Smooth muscle cell (in vitro differentiated cells): ENCODE results near the gene RTEL1. TPM values are rescaled to one million over a fixed set of nuclear protein-coding genes. Genes with fewer than 3 reads are reported as not detected.

Experiments used
- DNase-seq: peaks from one replicate; lab custom pipeline; 2025; ENCODE audit not compliant: unreplicated experiment; lab: John Stamatoyannopoulos, UW
- H2AFZ ChIP-seq: fragments of 200-600 bp; sonication (generic); 2 replicates; pipeline ENCODE4 v1.6.0; 2016; ENCODE audit warnings: antibody characterized with exemption, low read depth, mild to moderate bottlenecking
- H3F3A ChIP-seq: fragments of 200-600 bp; sonication (generic); 2 replicates; pipeline ENCODE4 v1.6.0; 2017; ENCODE audit warnings: antibody characterized with exemption, low read depth
- H3K27ac ChIP-seq: fragments of 200-600 bp; sonication (generic); 2 replicates; pipeline ENCODE4 v1.5.1; 2016; ENCODE audit warnings: low read depth, mild to moderate bottlenecking
- H3K27me3 ChIP-seq: fragments of 200-600 bp; sonication (generic); 2 replicates; pipeline ENCODE4 v1.6.1; 2016; ENCODE audit warnings: low read depth, mild to moderate bottlenecking
- H3K36me3 ChIP-seq: fragments of 200-600 bp; sonication (generic); 2 replicates; pipeline ENCODE4 v1.5.1; 2016; ENCODE audit warnings: low read depth
- H3K4me1 ChIP-seq: fragments of 200-600 bp; sonication (generic); 2 replicates; pipeline ENCODE4 v1.5.1; 2016; ENCODE audit warnings: low read depth
- H3K4me2 ChIP-seq: fragments of 200-600 bp; sonication (generic); 2 replicates; pipeline ENCODE4 v1.6.0; 2016; ENCODE audit warnings: mild to moderate bottlenecking
- H3K4me3 ChIP-seq: fragments of 200-600 bp; sonication (generic); 2 replicates; pipeline ENCODE4 v1.5.1; 2016; ENCODE audit warnings: mild to moderate bottlenecking
- H3K79me2 ChIP-seq: fragments of 200-600 bp; sonication (generic); 2 replicates; pipeline ENCODE4 v1.6.0; 2016; ENCODE audit warnings: low read depth, mild to moderate bottlenecking
- H3K9ac ChIP-seq: fragments of 200-600 bp; sonication (generic); 2 replicates; pipeline ENCODE4 v1.6.0; 2016; ENCODE audit warnings: low read depth
- H3K9me3 ChIP-seq: fragments of 200-600 bp; sonication (generic); replicated peaks from 2 replicates; pipeline ENCODE4 v1.5.1; 2016; ENCODE audit warnings: low read depth
- H4K20me1 ChIP-seq: fragments of 200-600 bp; sonication (generic); 2 replicates; pipeline ENCODE4 v1.6.0; 2016; ENCODE audit warnings: low read depth
- WGBS: methylation state at CpG from one replicate; pipeline ENCODE4 v1.1.7; 2016; ENCODE audit warnings: low lambda C conversion rate; 5-methylcytosine and 5-hydroxymethylcytosine counted together
- polyA plus RNA-seq: library from polyadenylated mRNA; unstranded; fragments of >200 nt; fragmentation: Nextera tagmentation; extraction: Ambion mirVana; gene quantifications from 2 replicates; pipeline ENCODE4 v1.2.1, GENCODE V29; 2016
- total RNA-seq: library from RNA; depleted of rRNA; stranded (reverse); fragments of >200 nt; gene quantifications from 2 replicates; pipeline ENCODE4 v1.2.3, GENCODE V29; 2014
- TF ChIP-seq, protein P1 (sequence below): fragments of 200-600 bp; sonication (generic); IDR thresholded peaks from 2 replicates; pipeline ENCODE4 v1.5.1; 2017; ENCODE audit warnings: borderline replicate concordance, mild to moderate bottlenecking, antibody characterized with exemption; ENCODE audit not compliant: insufficient read depth, poor library complexity, severe bottlenecking

RTEL1 gene
- total RNA-seq (14.2 and 33.0 TPM in 2 replicates), polyA plus RNA-seq (10.4 and 12.2 TPM in 2 replicates)

GRCh38 chr20:63657937-63658748, at the start of gene RTEL1:
RTEL1 (plus strand) TSS chr20:63658312; CDS start chr20:63659403, 1,091 bp downstream.
- Histone ChIP-seq H3K4me1 (peaks cover 4% of the 10 kb centered on the region), H3K36me3 (no peaks in the 10 kb centered on the region), H3K27ac (peak within 1 kb of the TSS; percentile 22), H3F3A (no peaks in the 10 kb centered on the region), H3K4me3 (peak within 1 kb of the TSS; percentile 83), H2AFZ (peak within 1 kb of the TSS; percentile 89), H3K79me2 (no peaks in the 10 kb centered on the region), H4K20me1 (no peaks in the 10 kb centered on the region), H3K4me2 (peak within 1 kb of the TSS; percentile 94), H3K27me3 (no peaks in the 10 kb centered on the region), H3K9me3 (no peaks in the 10 kb centered on the region), H3K9ac (peak within 1 kb of the TSS; percentile 60)
- TF ChIP-seq, protein P1, sequence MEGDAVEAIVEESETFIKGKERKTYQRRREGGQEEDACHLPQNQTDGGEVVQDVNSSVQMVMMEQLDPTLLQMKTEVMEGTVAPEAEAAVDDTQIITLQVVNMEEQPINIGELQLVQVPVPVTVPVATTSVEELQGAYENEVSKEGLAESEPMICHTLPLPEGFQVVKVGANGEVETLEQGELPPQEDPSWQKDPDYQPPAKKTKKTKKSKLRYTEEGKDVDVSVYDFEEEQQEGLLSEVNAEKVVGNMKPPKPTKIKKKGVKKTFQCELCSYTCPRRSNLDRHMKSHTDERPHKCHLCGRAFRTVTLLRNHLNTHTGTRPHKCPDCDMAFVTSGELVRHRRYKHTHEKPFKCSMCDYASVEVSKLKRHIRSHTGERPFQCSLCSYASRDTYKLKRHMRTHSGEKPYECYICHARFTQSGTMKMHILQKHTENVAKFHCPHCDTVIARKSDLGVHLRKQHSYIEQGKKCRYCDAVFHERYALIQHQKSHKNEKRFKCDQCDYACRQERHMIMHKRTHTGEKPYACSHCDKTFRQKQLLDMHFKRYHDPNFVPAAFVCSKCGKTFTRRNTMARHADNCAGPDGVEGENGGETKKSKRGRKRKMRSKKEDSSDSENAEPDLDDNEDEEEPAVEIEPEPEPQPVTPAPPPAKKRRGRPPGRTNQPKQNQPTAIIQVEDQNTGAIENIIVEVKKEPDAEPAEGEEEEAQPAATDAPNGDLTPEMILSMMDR = no peak
- DNase-seq = peak; percentile 94
- 5% methylated on average over 73 of the region's 73 CpGs for WGBS

- H3K27me3 ChIP-seq = no peaks in the 10 kb centered on the region
- no peaks in the 10 kb centered on the region for H3K4me1 ChIP-seq
- H3F3A ChIP-seq = no peaks in the 10 kb centered on the region
- H3K36me3 ChIP-seq = no peaks in the 10 kb centered on the region
- no peak overlapping the region for H3K27ac ChIP-seq
- H3K79me2 ChIP-seq = peaks cover 12% of the 10 kb centered on the region
- 96% methylated on average over 17 of the region's 17 CpGs for WGBS
- no peak overlapping the region for H3K4me2 ChIP-seq
- H4K20me1 ChIP-seq = peaks cover 63% of the 10 kb centered on the region
- no peak overlapping the region for H3K9ac ChIP-seq
- no peaks in the 10 kb centered on the region for H3K9me3 ChIP-seq
- DNase-seq = no peak
- H3K4me3 ChIP-seq = no peak overlapping the region
- TF ChIP-seq, protein P1 = no peak
- H2AFZ ChIP-seq = no peak overlapping the region
These were observed 47.3 kb upstream of the RTEL1 start for GRCh38 chr20:63610581-63611435.

DNA sequence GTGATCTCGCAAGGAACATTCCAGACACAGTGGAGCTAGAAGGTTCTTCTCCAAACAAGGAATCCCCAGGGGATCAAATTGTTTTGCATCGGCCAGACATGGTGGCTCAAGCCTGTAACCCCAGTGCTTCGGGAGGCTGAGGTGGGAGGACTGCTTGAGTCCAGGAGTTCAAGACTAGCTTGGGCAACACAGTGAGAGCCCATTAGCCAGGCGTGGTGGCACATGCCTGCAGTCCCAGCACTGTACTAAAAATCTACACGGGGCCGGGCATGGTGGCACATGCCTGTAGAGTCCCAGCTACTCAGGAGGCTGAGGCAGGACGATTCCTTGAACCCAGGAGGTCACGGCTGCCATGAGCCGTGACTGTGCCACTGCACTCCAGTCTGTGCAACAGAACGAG, 46.5 kb upstream of the RTEL1 start:
- H3K4me3 ChIP-seq = no peak overlapping the region
- no peak overlapping the region for H3K4me2 ChIP-seq
- H3K9ac ChIP-seq = no peak overlapping the region
- H3K79me2 ChIP-seq = peaks cover 12% of the 10 kb centered on the region
- no peaks in the 10 kb centered on the region for H3K27me3 ChIP-seq
- H2AFZ ChIP-seq = no peak overlapping the region
- no peak for DNase-seq
- no peaks in the 10 kb centered on the region for H3K9me3 ChIP-seq
- H3K36me3 ChIP-seq = no peaks in the 10 kb centered on the region
- TF ChIP-seq, protein P1 = no peak
- peaks cover 55% of the 10 kb centered on the region for H4K20me1 ChIP-seq
- no peak overlapping the region for H3K27ac ChIP-seq
- WGBS = 94% methylated on average over 10 of the region's 10 CpGs
- H3F3A ChIP-seq = no peaks in the 10 kb centered on the region
- H3K4me1 ChIP-seq = no peaks in the 10 kb centered on the region
